Measurements from ENCODE around the gene TTLL11.

DNA sequence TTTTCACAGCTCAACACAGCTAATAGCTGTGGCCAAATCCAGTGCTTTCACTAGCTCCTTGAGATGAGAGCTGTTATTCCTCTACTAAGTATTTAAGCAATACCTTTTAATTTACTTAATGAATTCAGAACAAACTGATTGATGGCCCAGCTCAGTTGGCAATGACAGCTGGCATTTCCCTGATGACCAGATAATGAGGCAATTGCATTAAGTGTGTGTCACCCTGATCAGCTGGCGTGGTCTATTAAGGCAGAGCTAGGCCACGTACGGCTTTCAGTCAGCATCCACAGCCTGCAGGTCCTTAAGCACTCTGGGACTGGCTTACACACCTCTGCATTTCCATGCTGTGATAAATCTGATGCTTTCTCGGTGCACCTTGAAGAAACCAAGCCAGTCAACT, 34.4 kb downstream of the TTLL11 start:
- TF ChIP-seq CTCF (IDR thresholded peaks at IDR 0.05) (no peak), ZFX (IDR thresholded peaks at IDR 0.05; ENCODE audit: borderline replicate concordance) (no peak)

Data from 22Rv1 (cell line).